GM12892 (cell line): ENCODE measurements around the gene IPO11.

ENCODE experiments used
- POLR2A ChIP-seq: IDR thresholded peaks from 2 replicates; pipeline ENCODE4 v1.6.1; 2011; ENCODE audit warnings: low read depth, low read length, control low read depth
- POLR2AphosphoS5 ChIP-seq: IDR thresholded peaks from 2 replicates; pipeline ENCODE4 v1.6.1; 2011; ENCODE audit warnings: low read depth, low read length, control low read depth

- TF ChIP-seq POLR2A: no peak
- TF ChIP-seq POLR2AphosphoS5: no peak
These were observed 149.3 kb downstream of the IPO11 start for GRCh38 chr5:62561896-62562295.
